ENCODE data around the gene MTPN.

GRCh38 chr7:135878284-135878683, 98.9 kb downstream of the MTPN start:
- TF ChIP-seq, protein P1, sequence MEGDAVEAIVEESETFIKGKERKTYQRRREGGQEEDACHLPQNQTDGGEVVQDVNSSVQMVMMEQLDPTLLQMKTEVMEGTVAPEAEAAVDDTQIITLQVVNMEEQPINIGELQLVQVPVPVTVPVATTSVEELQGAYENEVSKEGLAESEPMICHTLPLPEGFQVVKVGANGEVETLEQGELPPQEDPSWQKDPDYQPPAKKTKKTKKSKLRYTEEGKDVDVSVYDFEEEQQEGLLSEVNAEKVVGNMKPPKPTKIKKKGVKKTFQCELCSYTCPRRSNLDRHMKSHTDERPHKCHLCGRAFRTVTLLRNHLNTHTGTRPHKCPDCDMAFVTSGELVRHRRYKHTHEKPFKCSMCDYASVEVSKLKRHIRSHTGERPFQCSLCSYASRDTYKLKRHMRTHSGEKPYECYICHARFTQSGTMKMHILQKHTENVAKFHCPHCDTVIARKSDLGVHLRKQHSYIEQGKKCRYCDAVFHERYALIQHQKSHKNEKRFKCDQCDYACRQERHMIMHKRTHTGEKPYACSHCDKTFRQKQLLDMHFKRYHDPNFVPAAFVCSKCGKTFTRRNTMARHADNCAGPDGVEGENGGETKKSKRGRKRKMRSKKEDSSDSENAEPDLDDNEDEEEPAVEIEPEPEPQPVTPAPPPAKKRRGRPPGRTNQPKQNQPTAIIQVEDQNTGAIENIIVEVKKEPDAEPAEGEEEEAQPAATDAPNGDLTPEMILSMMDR (conservative IDR thresholded peaks at IDR 0.05; ENCODE audit: low read depth, low read length), result no peak
- no peak for TF ChIP-seq EZH2 (IDR thresholded peaks at IDR 0.05; ENCODE audit: borderline replicate concordance, low read depth, low read length, poor library complexity, severe bottlenecking)

All from A673 (cell line).